Transverse colon (tissue), 4 donors: ENCODE measurements around the gene PCSK5.
"Not testable (repeated sequence)": the region's sequence is repeated elsewhere in the genome, so short reads cannot be mapped to it uniquely, and the experiment has no call there.

Experiments used
- POLR2A ChIP-seq: fragments of 450-650 bp; IDR thresholded peaks from one replicate; pipeline ENCODE4 v1.6.1; 2016; ENCODE audit warnings: antibody characterized with exemption, mild to moderate bottlenecking, moderate library complexity
- POLR2AphosphoS5 ChIP-seq, 3 donors: sonication (generic); formaldehyde crosslinking; IDR thresholded peaks; one replicate each; pipeline ENCODE4 v1.6.1; 2016; ENCODE audit warnings: antibody characterized with exemption in 3 of 3
- TF ChIP-seq, protein P1 (sequence below), 5 experiments: fragments of 200-600 bp in 3 of 5; fragments of 450-650 bp in 2 of 5; sonication (generic) in 3 of 5; IDR thresholded peaks; 1 replicate in 2 of 5; 2 replicates in 3 of 5; pipeline ENCODE4 v1.5.1; 2016 to 2017; ENCODE audit warnings: antibody characterized with exemption in 5 of 5, inconsistent platforms in 3 of 5, mild to moderate bottlenecking in 2 of 5, moderate library complexity in 1 of 5

- TF ChIP-seq, protein P1, sequence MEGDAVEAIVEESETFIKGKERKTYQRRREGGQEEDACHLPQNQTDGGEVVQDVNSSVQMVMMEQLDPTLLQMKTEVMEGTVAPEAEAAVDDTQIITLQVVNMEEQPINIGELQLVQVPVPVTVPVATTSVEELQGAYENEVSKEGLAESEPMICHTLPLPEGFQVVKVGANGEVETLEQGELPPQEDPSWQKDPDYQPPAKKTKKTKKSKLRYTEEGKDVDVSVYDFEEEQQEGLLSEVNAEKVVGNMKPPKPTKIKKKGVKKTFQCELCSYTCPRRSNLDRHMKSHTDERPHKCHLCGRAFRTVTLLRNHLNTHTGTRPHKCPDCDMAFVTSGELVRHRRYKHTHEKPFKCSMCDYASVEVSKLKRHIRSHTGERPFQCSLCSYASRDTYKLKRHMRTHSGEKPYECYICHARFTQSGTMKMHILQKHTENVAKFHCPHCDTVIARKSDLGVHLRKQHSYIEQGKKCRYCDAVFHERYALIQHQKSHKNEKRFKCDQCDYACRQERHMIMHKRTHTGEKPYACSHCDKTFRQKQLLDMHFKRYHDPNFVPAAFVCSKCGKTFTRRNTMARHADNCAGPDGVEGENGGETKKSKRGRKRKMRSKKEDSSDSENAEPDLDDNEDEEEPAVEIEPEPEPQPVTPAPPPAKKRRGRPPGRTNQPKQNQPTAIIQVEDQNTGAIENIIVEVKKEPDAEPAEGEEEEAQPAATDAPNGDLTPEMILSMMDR (IDR thresholded peaks at IDR 0.05), result not testable (repeated sequence)
- TF ChIP-seq POLR2AphosphoS5 (IDR thresholded peaks at IDR 0.05); POLR2A: not testable (repeated sequence)
Measured at GRCh38 chr9:75868526-75868925, 21.9 kb upstream of the PCSK5 start.
